ENCODE results near the gene STOML1. TPM values are rescaled to one million over a fixed set of nuclear protein-coding genes. Genes with fewer than 3 reads are reported as not detected.

STOML1 gene
- total and polyA plus RNA-seq, 2 experiments from 2014 or later, result 2.3 to 2.4 TPM

GRCh38 chr15:73949496-73949895 lies 42.6 kb downstream of the STOML1 start:
- no peak for DNase-seq (ENCODE audit: low spot score)
- no peaks in the 10 kb centered on the region for H3K79me2 ChIP-seq (replicated peaks; ENCODE audit: insufficient read depth)
- H3K9me2 ChIP-seq (ENCODE audit: insufficient read depth), result no peaks in the 10 kb centered on the region
- no peak overlapping the region for H3K27ac Mint-ChIP-seq
- ATAC-seq, result no peak
- peaks cover 21% of the 10 kb centered on the region for H3K27me3 Mint-ChIP-seq (ENCODE audit: insufficient read depth, low read depth, poor library complexity)
- H3K4me3 ChIP-seq, result no peak overlapping the region
- no peak overlapping the region for H3K27ac ChIP-seq (ENCODE audit: low read depth)
- H3F3A ChIP-seq (replicated peaks; ENCODE audit: low read depth), result no peaks in the 10 kb centered on the region
- H3K36me3 Mint-ChIP-seq (ENCODE audit: low read depth), result no peaks in the 10 kb centered on the region; the same call in 2 of the 3 replicates
- H3K36me3 ChIP-seq (ENCODE audit: insufficient read depth), result no peaks in the 10 kb centered on the region
- no peak overlapping the region for H2AFZ ChIP-seq
- no peak overlapping the region for H3K4me2 ChIP-seq
- H3K9me3 Mint-ChIP-seq, result no peaks in the 10 kb centered on the region
- H4K20me1 ChIP-seq (replicated peaks; ENCODE audit: insufficient read depth), result no peaks in the 10 kb centered on the region
- H3K4me1 ChIP-seq (ENCODE audit: insufficient read depth), result peaks cover 4% of the 10 kb centered on the region; the same call in 1 of the 2 replicates
- no peaks in the 10 kb centered on the region for H3K27me3 ChIP-seq (ENCODE audit: insufficient read depth)
- no peak overlapping the region for H3K4me3 Mint-ChIP-seq
- H3K4me1 Mint-ChIP-seq, result peaks cover 22% of the 10 kb centered on the region
- TF ChIP-seq EZH2phosphoT487 (IDR thresholded peaks at IDR 0.05; ENCODE audit: unreplicated experiment), result no peak
- no peak for TF ChIP-seq CREB1 (CRISPR knock-in tag; IDR thresholded peaks at IDR 0.05; ENCODE audit: low read depth)
- TF ChIP-seq REST (IDR thresholded peaks at IDR 0.05; ENCODE audit: unreplicated experiment), result no peak
- no peak for TF ChIP-seq CTCF (conservative IDR thresholded peaks at IDR 0.05; ENCODE audit: low read depth in 2 of 2)
- TF ChIP-seq ZNF462 (CRISPR knock-in tag; IDR thresholded peaks at IDR 0.05), result no peak
- TF ChIP-seq NANOG (IDR thresholded peaks at IDR 0.05; ENCODE audit: borderline replicate concordance), result no peak
- no peak for TF ChIP-seq POLR2AphosphoS5 (IDR thresholded peaks at IDR 0.05; ENCODE audit: low read depth)
- TF ChIP-seq STAT1 (IDR thresholded peaks at IDR 0.05; ENCODE audit: unreplicated experiment), result no peak
- TF ChIP-seq ZNF114 (CRISPR knock-in tag; IDR thresholded peaks at IDR 0.05), result no peak
- TF ChIP-seq EZH2 (IDR thresholded peaks at IDR 0.05; ENCODE audit: low read depth, unreplicated experiment), result no peak
